Endothelial cell of umbilical vein (primary cell): ENCODE results near the gene UBL3. TPM values are rescaled to one million over a fixed set of nuclear protein-coding genes. Genes with fewer than 3 reads are reported as not detected.

ENCODE experiments used
- BruUV-seq: library from RNA; stranded (reverse); fragments of 400-500 nt; replicated peaks from 2 replicates; lab custom pipeline; 2021; lab: Mats Ljungman, UMichigan
- CTCF ChIA-PET: fragments of 300-600, 350-600 bp; sonication (Branson Sonifier 250); formaldehyde crosslinking; loops from one replicate; lab custom pipeline; 2021; ENCODE audit warnings: antibody characterized with exemption, inconsistent platforms; lab: Charles Lee
- POLR2A ChIA-PET: fragments of 300-600, 350-600 bp; sonication (Branson Sonifier 250); formaldehyde crosslinking; loops from one replicate; lab custom pipeline; 2021; ENCODE audit warnings: antibody characterized with exemption, inconsistent platforms; lab: Charles Lee
- DNase-seq: peaks from one replicate; pipeline ENCODE4 v3.0.0-alpha.2; 2011; ENCODE audit warnings: low read depth, low spot score
- FAIRE-seq: peaks from 2 replicates; lab custom pipeline; 2011; peaks lifted over from hg19 to GRCh38; lab: Jason Lieb, UNC
- H2AFZ ChIP-seq: 2 replicates; pipeline ENCODE4 v1.6.0; 2012; ENCODE audit warnings: low read depth, low read length, control low read depth, inconsistent platforms
- H3K27ac ChIP-seq: 2 replicates; pipeline ENCODE4 v1.5.1; 2011; ENCODE audit warnings: low read depth, mild to moderate bottlenecking, control low read depth, low read length, moderate library complexity; ENCODE audit not compliant: insufficient read depth
- H3K27me3 ChIP-seq, 2 experiments: 2 replicates each; pipeline versions ENCODE4 v1.6.0 to v1.6.1; 2011; ENCODE audit warnings: low read length in 2 of 2, mixed read lengths in 1 of 2; ENCODE audit not compliant: control insufficient read depth in 2 of 2, insufficient read depth in 2 of 2
- H3K36me3 ChIP-seq, 2 experiments: 2 replicates in 1 of 2; 3 replicates in 1 of 2; pipeline ENCODE4 v1.5.1; 2011; ENCODE audit warnings: low read length in 2 of 2, mild to moderate bottlenecking in 1 of 2, moderate library complexity in 1 of 2; ENCODE audit not compliant: control insufficient read depth in 2 of 2, insufficient read depth in 2 of 2; ENCODE audit errors: extremely low read depth in 1 of 2
- H3K4me1 ChIP-seq: 3 replicates; pipeline ENCODE4 v1.5.1; 2011; ENCODE audit warnings: mild to moderate bottlenecking, low read length; ENCODE audit not compliant: control insufficient read depth, insufficient read depth; ENCODE audit errors: extremely low read depth
- H3K4me2 ChIP-seq: 2 replicates; pipeline ENCODE4 v1.6.1; 2011; ENCODE audit warnings: low read length, control low read depth, mixed read lengths; ENCODE audit not compliant: insufficient read depth
- H3K4me3 ChIP-seq, 3 experiments: fragments of 200-600 bp in 1 of 3; sonication (generic), shearing (Covaris generic) in 1 of 3; replicated peaks in 1 of 3; 2 replicates each; pipeline ENCODE4 v1.5.1; 2011 to 2016; ENCODE audit warnings: control low read depth in 3 of 3, low read length in 3 of 3, mild to moderate bottlenecking in 2 of 3, inconsistent platforms in 1 of 3, low read depth in 1 of 3, moderate library complexity in 1 of 3; ENCODE audit not compliant: insufficient read depth in 1 of 3
- H3K79me2 ChIP-seq: 2 replicates; pipeline ENCODE4 v1.6.0; 2012; ENCODE audit warnings: low read length, inconsistent platforms; ENCODE audit not compliant: control insufficient read depth, insufficient read depth
- H3K9ac ChIP-seq: replicated peaks from 2 replicates; pipeline ENCODE3; 2011; ENCODE audit warnings: low read length, control low read depth; ENCODE audit not compliant: insufficient read depth; ENCODE audit errors: extremely low read depth
- H3K9me1 ChIP-seq: replicated peaks from 3 replicates; pipeline ENCODE4 v1.6.0; 2011; ENCODE audit warnings: mild to moderate bottlenecking, low read length; ENCODE audit not compliant: control insufficient read depth, insufficient read depth; ENCODE audit errors: extremely low read depth
- H3K9me3 ChIP-seq: replicated peaks from 2 replicates; pipeline ENCODE4 v1.5.1; 2012; ENCODE audit warnings: low read length, inconsistent platforms; ENCODE audit not compliant: control insufficient read depth, insufficient read depth
- H4K20me1 ChIP-seq: replicated peaks from 2 replicates; pipeline ENCODE3; 2011; ENCODE audit warnings: mild to moderate bottlenecking, low read length; ENCODE audit not compliant: control insufficient read depth, insufficient read depth; ENCODE audit errors: extremely low read depth
- FOS ChIP-seq: IDR thresholded peaks from 2 replicates; pipeline ENCODE4 v1.6.1; 2011; ENCODE audit warnings: mild to moderate bottlenecking, low read length, moderate library complexity, borderline replicate concordance; ENCODE audit not compliant: insufficient read depth
- GATA2 ChIP-seq: IDR thresholded peaks from 2 replicates; pipeline ENCODE4 v1.7.0; 2011; ENCODE audit warnings: low read depth, mild to moderate bottlenecking, moderate library complexity, mixed read lengths, low read length; ENCODE audit not compliant: insufficient read length, insufficient read depth
- JUN ChIP-seq: IDR thresholded peaks from 2 replicates; pipeline ENCODE4 v1.6.1; 2011; ENCODE audit warnings: borderline replicate concordance, low read depth; ENCODE audit not compliant: insufficient read length, insufficient read depth
- POLR2A ChIP-seq: IDR thresholded peaks from 2 replicates; pipeline ENCODE4 v1.6.1; 2012; ENCODE audit warnings: low read depth, mild to moderate bottlenecking, control low read depth, low read length
- POLR2AphosphoS5 ChIP-seq: IDR thresholded peaks from 2 replicates; pipeline ENCODE4 v1.6.1; 2012; ENCODE audit warnings: low read depth, mild to moderate bottlenecking, control low read depth, low read length, moderate library complexity; ENCODE audit not compliant: insufficient read depth
- dilution Hi-C: fragments of 300-500 bp; cut with MboI; formaldehyde crosslinking; loops from one replicate; pipeline ENCODE4 v1.15.0; 2019; ENCODE audit warnings: low sequenced_read_pairs; ENCODE audit not compliant: extremely low pct_ligation_motif_present
- intact Hi-C: fragments of 100-400 bp; cut with micrococcal nuclease; formaldehyde crosslinking; loops from one replicate; pipeline ENCODE4 v1.10.0; 2022
- polyA plus RNA-seq, 4 experiments: library from polyadenylated mRNA; depleted of rRNA in 3 of 4; stranded (reverse) in 3 of 4; unstranded in 1 of 4; fragments of >200 nt; gene quantifications; 2 replicates each; pipeline versions ENCODE4 v1.2.1 to v1.2.3, GENCODE V29; 2011 to 2012; ENCODE audit warnings: missing spikeins in 1 of 4
- total RNA-seq: library from RNA; stranded (reverse); gene quantifications from 2 replicates; pipeline ENCODE4 v1.2.3, GENCODE V29; 2021
- TF ChIP-seq, protein P1 (sequence below), 2 donors: IDR thresholded peaks; 1 replicate in 1 of 2; 2 replicates in 1 of 2; pipeline ENCODE4 v1.5.1; 2011; ENCODE audit warnings: low read length in 2 of 2, mild to moderate bottlenecking in 2 of 2, moderate library complexity in 2 of 2, control low read depth in 1 of 2, inconsistent platforms in 1 of 2, low read depth in 1 of 2; ENCODE audit not compliant: insufficient read depth in 1 of 2; ENCODE audit errors: extremely low read depth in 1 of 2

The UBL3 gene
- total and polyA plus RNA-seq, 2 donors (not counting 3 experiments of a cell fraction or from before 2014, with no cell fraction given): 4.8 to 11.8 TPM

- H3K4me3 ChIP-seq: no peak overlapping the region
- H3K36me3 ChIP-seq: no peaks in the 10 kb centered on the region
- H3K4me1 ChIP-seq: no peaks in the 10 kb centered on the region
- H3K4me2 ChIP-seq: no peak overlapping the region
- no peaks in the 10 kb centered on the region for H3K27me3 ChIP-seq
- no peaks in the 10 kb centered on the region for H3K9me3 ChIP-seq
- FAIRE-seq (no peak), DNase-seq (no peak)
- no peaks in the 10 kb centered on the region for H3K9me1 ChIP-seq
- peaks cover 2% of the 10 kb centered on the region for H4K20me1 ChIP-seq
- CTCF ChIA-PET: interaction anchor here (1.6 kb wide), 1 partner anchor 30 kb away, joined by 6 read pairs; no protein-coding TSS in a partner anchor
- dilution Hi-C loops (no loop called here), intact Hi-C loops (no loop called here)
- TF ChIP-seq, protein P1, sequence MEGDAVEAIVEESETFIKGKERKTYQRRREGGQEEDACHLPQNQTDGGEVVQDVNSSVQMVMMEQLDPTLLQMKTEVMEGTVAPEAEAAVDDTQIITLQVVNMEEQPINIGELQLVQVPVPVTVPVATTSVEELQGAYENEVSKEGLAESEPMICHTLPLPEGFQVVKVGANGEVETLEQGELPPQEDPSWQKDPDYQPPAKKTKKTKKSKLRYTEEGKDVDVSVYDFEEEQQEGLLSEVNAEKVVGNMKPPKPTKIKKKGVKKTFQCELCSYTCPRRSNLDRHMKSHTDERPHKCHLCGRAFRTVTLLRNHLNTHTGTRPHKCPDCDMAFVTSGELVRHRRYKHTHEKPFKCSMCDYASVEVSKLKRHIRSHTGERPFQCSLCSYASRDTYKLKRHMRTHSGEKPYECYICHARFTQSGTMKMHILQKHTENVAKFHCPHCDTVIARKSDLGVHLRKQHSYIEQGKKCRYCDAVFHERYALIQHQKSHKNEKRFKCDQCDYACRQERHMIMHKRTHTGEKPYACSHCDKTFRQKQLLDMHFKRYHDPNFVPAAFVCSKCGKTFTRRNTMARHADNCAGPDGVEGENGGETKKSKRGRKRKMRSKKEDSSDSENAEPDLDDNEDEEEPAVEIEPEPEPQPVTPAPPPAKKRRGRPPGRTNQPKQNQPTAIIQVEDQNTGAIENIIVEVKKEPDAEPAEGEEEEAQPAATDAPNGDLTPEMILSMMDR (IDR thresholded peaks at IDR 0.05; ENCODE audit: extremely low read depth in 1 of 2, insufficient read depth in 1 of 2, low read depth in 1 of 2, low read length in 2 of 2): no peak
- TF ChIP-seq GATA2 (no peak), JUN (no peak), POLR2AphosphoS5 (no peak), FOS (no peak), POLR2A (no peak)
- no peak overlapping the region for H3K27ac ChIP-seq
- H2AFZ ChIP-seq: no peak overlapping the region
- no TSS peak for BruUV-seq
- H3K79me2 ChIP-seq: peaks cover 5% of the 10 kb centered on the region
- no peak overlapping the region for H3K9ac ChIP-seq
- POLR2A ChIA-PET: no interaction called here
Measured at GRCh38 chr13:29801102-29801501, 49.3 kb downstream of the UBL3 start.
